GM12864 (cell line): ENCODE measurements around the gene CTDSP2.

Experiments used
- DNase-seq: peaks from one replicate; pipeline ENCODE4 v3.0.0-alpha.2; 2011; ENCODE audit warnings: low read depth
- H3K4me3 ChIP-seq: 2 replicates; pipeline ENCODE4 v1.5.1; 2011; ENCODE audit warnings: mild to moderate bottlenecking, low read depth, low read length, control low read depth
- CTCF ChIP-seq: IDR thresholded peaks from 2 replicates; pipeline ENCODE4 v1.5.1; 2011; ENCODE audit warnings: low read depth, mild to moderate bottlenecking, moderate library complexity, low read length, control low read depth, inconsistent platforms; ENCODE audit errors: missing control alignments

CTDSP2 gene

GRCh38 chr12:57816001-57816854 lies 30.3 kb downstream of the CTDSP2 start:
- no peak for DNase-seq
- H3K4me3 ChIP-seq, result no peak overlapping the region
- no peak for TF ChIP-seq CTCF

- no peak overlapping the region for H3K4me3 ChIP-seq
- no peak for DNase-seq
- TF ChIP-seq CTCF, result no peak
These were observed 31.1 kb downstream of the CTDSP2 start for GRCh38 chr12:57815177-57816000.

- H3K4me3 ChIP-seq, result no peak overlapping the region
- no peak for DNase-seq
- no peak for TF ChIP-seq CTCF
These were observed 32.4 kb downstream of the CTDSP2 start for GRCh38 chr12:57813971-57814772.

GRCh38 chr12:57813111-57813970 lies 33.2 kb downstream of the CTDSP2 start:
- no peak for DNase-seq
- H3K4me3 ChIP-seq, result no peak overlapping the region
- TF ChIP-seq CTCF, result no peak

- H3K4me3 ChIP-seq, result no peak overlapping the region
- no peak for DNase-seq
- TF ChIP-seq CTCF, result no peak
These were observed 35.3 kb downstream of the CTDSP2 start for GRCh38 chr12:57811028-57811755.
